Activated B cell treated with CpG ODN at 0.5 μM for 24 hours (primary cell): ENCODE results near the gene SPG7. TPM values are rescaled to one million over a fixed set of nuclear protein-coding genes. Genes with fewer than 3 reads are reported as not detected.

Experiments
- ATAC-seq: fragments of 200-7000 bp; cut with Tn5 transposase; one replicate; pipeline ENCODE4 v1.10.0; 2021; ENCODE audit warnings: low read depth, mild to moderate bottlenecking, moderate library complexity
- CTCF ChIA-PET: fragments of 350-600 bp; sonication (Branson Sonifier 250); formaldehyde crosslinking; loops from one replicate; lab custom pipeline; 2021; ENCODE audit warnings: antibody characterized with exemption; lab: Charles Lee
- POLR2A ChIA-PET: fragments of 350-600 bp; sonication (Branson Sonifier 250); formaldehyde crosslinking; loops from one replicate; lab custom pipeline; 2021; ENCODE audit warnings: antibody characterized with exemption; lab: Charles Lee
- DNase-seq: peaks from one replicate; pipeline ENCODE4 v3.0.0; 2022
- H3K27ac Mint-ChIP-seq: one replicate; pipeline ENCODE4 v1.8.0; 2020; ENCODE audit warnings: mixed read lengths
- H3K27me3 Mint-ChIP-seq: one replicate; pipeline ENCODE4 v1.8.0; 2021; ENCODE audit warnings: mixed read lengths
- H3K36me3 Mint-ChIP-seq: one replicate; pipeline ENCODE4 v1.8.0; 2021; ENCODE audit warnings: low read depth, mixed read lengths
- H3K4me1 Mint-ChIP-seq: one replicate; pipeline ENCODE4 v1.8.0; 2021; ENCODE audit warnings: mixed read lengths
- H3K4me3 Mint-ChIP-seq: one replicate; pipeline ENCODE4 v1.8.0; 2020; ENCODE audit warnings: mild to moderate bottlenecking, mixed read lengths
- H3K9me3 Mint-ChIP-seq: one replicate; pipeline ENCODE4 v1.8.0; 2020; ENCODE audit warnings: mixed read lengths
- intact Hi-C: fragments of 100-400 bp; cut with micrococcal nuclease; formaldehyde crosslinking; loops from one replicate; pipeline ENCODE4 v1.15.1; 2024
- total RNA-seq: library from RNA; stranded (reverse); gene quantifications from 2 replicates; pipeline ENCODE4 v1.2.3, GENCODE V29; 2022
- TF ChIP-seq, protein P1 (sequence below): fragments of 200-600 bp; IDR thresholded peaks from one replicate; pipeline ENCODE4 v1.8.0; 2022; ENCODE audit warnings: antibody characterized with exemption, mild to moderate bottlenecking

The SPG7 gene
- total RNA-seq, 1 donor from 2014 or later: 102 TPM

DNA sequence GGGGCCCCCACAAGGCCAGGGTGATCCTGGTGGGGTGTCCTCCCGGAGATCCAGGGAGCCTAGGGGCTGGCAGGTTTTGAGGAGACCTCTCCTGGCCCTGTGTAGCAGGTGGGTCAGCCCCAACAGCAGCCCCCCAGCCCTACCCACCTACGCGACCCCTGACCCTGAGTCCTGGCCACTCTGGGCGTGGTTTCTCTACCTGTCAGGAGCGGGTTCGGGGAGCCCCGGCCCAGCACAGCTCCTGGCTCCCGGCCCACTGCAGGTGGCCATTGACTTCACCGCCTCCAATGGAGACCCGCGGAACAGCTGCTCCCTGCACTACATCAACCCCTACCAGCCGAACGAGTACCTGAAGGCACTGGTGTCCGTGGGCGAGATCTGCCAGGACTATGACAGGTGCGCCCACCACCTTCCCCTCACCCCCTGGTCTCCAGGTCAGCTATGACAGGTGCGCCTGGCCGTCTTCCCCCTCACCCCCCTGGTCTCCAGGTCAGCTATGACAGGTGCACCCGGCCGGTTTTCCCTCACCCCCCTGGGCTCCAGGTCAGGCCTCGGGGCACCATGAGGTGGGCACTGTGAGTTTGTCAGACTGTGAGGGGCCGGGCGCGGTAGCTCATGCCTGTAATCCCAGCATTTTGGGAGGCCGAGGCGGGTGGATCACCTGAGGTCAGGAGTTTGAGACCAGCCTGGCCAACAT is 80.4 kb downstream of the SPG7 start:
- no peak overlapping the region for H3K27ac Mint-ChIP-seq
- H3K9me3 Mint-ChIP-seq: no peaks in the 10 kb centered on the region
- no peak for ATAC-seq
- ChIA-PET POLR2A (interaction anchor here (0.5 kb wide), 1 partner anchor 111 kb away, joined by 4 read pairs; no protein-coding TSS in a partner anchor), CTCF (no interaction called here)
- no peaks in the 10 kb centered on the region for H3K36me3 Mint-ChIP-seq
- no peak for DNase-seq
- H3K4me3 Mint-ChIP-seq: no peak overlapping the region
- no peaks in the 10 kb centered on the region for H3K4me1 Mint-ChIP-seq
- intact Hi-C loops: no loop called here
- H3K27me3 Mint-ChIP-seq: no peaks in the 10 kb centered on the region
- TF ChIP-seq, protein P1, sequence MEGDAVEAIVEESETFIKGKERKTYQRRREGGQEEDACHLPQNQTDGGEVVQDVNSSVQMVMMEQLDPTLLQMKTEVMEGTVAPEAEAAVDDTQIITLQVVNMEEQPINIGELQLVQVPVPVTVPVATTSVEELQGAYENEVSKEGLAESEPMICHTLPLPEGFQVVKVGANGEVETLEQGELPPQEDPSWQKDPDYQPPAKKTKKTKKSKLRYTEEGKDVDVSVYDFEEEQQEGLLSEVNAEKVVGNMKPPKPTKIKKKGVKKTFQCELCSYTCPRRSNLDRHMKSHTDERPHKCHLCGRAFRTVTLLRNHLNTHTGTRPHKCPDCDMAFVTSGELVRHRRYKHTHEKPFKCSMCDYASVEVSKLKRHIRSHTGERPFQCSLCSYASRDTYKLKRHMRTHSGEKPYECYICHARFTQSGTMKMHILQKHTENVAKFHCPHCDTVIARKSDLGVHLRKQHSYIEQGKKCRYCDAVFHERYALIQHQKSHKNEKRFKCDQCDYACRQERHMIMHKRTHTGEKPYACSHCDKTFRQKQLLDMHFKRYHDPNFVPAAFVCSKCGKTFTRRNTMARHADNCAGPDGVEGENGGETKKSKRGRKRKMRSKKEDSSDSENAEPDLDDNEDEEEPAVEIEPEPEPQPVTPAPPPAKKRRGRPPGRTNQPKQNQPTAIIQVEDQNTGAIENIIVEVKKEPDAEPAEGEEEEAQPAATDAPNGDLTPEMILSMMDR: no peak

DNA sequence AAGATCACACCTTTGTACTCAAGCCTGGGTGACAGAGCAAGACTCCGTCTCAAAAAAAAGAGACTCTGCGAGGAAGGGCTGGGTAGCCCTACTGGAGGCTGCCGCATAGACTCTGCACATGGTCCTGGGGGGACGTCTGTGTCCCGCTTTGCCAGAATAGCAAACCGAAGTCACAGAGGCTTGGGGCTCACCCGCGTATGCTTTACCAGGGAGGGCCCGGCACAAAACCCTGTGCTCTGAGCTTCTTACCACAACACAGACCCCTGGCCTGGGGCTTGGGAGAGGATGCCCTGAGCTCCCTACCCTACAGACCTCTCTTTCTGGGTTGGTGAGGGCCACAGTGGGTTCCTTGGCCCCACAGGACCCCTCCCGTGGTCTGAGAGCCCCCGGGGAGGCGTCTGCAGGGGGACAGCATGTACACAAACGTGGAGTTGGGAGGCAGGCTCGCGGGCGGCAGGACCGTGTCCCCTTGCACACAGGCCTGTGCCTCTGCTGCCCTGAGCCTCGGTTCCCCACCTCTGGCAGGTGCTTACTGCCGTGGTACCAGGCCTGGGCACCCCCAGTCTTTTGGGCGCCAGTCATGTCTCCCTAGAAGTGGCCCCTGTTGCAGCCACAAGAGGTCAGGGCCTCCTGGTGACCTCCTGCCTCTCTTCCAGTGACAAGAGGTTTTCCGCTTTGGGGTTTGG is 81.2 kb downstream of the SPG7 start:
- no peak for ATAC-seq
- no peaks in the 10 kb centered on the region for H3K4me1 Mint-ChIP-seq
- H3K36me3 Mint-ChIP-seq: no peaks in the 10 kb centered on the region
- TF ChIP-seq, protein P1: no peak
- ChIA-PET CTCF (no interaction called here), POLR2A (no interaction called here)
- H3K27me3 Mint-ChIP-seq: no peaks in the 10 kb centered on the region
- H3K9me3 Mint-ChIP-seq: no peaks in the 10 kb centered on the region
- DNase-seq: no peak
- no peak overlapping the region for H3K4me3 Mint-ChIP-seq
- no peak overlapping the region for H3K27ac Mint-ChIP-seq
- intact Hi-C loops: no loop called here

DNA sequence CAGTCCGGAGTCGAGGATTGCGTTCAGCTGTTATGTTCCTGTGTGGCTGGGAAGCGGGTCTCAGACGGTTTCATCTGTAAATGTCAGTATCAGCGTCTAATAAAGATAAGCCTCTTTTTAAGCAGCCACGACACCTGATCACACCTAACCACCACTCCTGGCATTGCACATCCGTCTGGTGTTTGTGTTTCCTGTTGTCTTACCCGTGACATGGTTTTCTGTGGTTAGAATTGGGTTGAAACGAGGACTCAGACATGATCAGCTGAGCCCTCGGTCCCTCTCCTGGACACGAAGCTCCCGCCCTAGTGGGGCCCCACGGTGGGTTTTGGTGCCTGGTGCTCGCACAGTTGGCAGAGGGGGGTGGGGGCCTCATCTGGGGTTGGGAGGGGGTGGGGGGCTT is 85.6 kb downstream of the SPG7 start:
- TF ChIP-seq, protein P1: no peak
- DNase-seq: no peak
- H3K36me3 Mint-ChIP-seq: no peaks in the 10 kb centered on the region
- no peak overlapping the region for H3K4me3 Mint-ChIP-seq
- H3K9me3 Mint-ChIP-seq: no peaks in the 10 kb centered on the region
- H3K4me1 Mint-ChIP-seq: no peaks in the 10 kb centered on the region
- intact Hi-C loops: no loop called here
- ChIA-PET POLR2A (no interaction called here), CTCF (no interaction called here)
- no peak overlapping the region for H3K27ac Mint-ChIP-seq
- no peaks in the 10 kb centered on the region for H3K27me3 Mint-ChIP-seq
- no peak for ATAC-seq

DNA sequence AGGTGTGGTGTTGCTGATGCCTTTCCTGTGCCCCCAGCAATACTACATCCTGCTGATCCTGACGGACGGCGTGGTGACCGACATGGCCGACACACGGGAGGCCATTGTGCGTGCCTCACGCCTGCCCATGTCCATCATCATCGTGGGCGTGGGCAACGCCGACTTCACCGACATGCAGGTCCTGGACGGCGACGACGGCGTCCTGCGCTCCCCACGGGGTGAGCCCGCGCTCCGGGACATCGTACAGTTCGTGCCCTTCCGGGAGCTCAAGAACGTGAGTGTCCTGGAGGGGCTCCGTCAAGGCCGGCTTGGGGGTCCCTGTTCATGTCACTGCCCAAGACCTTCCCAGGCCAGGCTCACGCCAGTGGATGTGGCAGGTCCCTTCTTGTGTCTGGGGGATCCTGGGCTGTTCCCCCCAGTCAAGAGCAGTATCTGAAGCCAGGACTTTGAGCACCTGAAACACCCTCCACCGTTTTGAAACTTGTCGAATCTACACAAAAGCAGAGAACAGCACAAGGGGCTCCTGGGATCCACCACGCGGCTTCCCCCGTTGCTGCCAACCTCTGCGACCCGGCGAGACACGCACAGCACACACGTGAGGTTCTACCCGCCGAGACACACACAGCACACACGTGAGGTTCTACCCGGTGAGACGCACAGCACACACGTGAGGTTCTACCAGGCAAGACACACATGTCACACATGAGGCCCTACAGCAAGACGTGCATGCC is 87.3 kb downstream of the SPG7 start:
- CTCF ChIA-PET: no interaction called here
- no peaks in the 10 kb centered on the region for H3K27me3 Mint-ChIP-seq
- no peak overlapping the region for H3K4me3 Mint-ChIP-seq
- TF ChIP-seq, protein P1: no peak
- intact Hi-C loops: no loop called here
- no peak overlapping the region for H3K27ac Mint-ChIP-seq
- no peak for DNase-seq
- H3K4me1 Mint-ChIP-seq: no peaks in the 10 kb centered on the region
- no peak for ATAC-seq
- H3K9me3 Mint-ChIP-seq: no peaks in the 10 kb centered on the region
- POLR2A ChIA-PET: no interaction called here
- H3K36me3 Mint-ChIP-seq: no peaks in the 10 kb centered on the region
